Measurements from ENCODE around the gene USP10. TPM values are rescaled to one million over a fixed set of nuclear protein-coding genes. Genes with fewer than 3 reads are reported as not detected.

Gene USP10
- total RNA-seq, 4 donors from 2014 or later: 44.6 to 89.6 (median 55.9) TPM

DNA sequence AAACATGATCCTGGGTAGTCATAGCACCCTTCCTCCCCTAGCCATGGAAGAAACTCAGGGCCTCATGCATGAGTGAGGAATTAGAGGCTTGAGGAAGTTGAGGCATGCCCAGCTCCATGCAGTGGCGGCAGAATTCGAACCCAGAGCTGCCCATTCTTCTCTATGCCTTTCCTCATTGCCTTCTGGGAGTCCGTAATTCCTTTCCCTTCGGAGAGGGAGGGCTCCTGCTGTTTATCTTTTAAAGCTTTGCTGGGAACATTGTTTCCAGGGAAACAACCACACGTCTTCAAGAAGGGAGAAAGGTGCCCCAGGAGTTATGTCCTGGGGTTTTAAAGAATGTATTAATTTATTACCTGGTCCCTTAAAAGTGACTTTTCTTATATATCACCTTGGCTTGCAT lies 128.5 kb downstream of the USP10 start:
- DNase-seq (ENCODE audit: low spot score) (no peak), ATAC-seq (ENCODE audit: low FRiP score) (no peak)
- TF ChIP-seq, protein P1, sequence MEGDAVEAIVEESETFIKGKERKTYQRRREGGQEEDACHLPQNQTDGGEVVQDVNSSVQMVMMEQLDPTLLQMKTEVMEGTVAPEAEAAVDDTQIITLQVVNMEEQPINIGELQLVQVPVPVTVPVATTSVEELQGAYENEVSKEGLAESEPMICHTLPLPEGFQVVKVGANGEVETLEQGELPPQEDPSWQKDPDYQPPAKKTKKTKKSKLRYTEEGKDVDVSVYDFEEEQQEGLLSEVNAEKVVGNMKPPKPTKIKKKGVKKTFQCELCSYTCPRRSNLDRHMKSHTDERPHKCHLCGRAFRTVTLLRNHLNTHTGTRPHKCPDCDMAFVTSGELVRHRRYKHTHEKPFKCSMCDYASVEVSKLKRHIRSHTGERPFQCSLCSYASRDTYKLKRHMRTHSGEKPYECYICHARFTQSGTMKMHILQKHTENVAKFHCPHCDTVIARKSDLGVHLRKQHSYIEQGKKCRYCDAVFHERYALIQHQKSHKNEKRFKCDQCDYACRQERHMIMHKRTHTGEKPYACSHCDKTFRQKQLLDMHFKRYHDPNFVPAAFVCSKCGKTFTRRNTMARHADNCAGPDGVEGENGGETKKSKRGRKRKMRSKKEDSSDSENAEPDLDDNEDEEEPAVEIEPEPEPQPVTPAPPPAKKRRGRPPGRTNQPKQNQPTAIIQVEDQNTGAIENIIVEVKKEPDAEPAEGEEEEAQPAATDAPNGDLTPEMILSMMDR (IDR thresholded peaks at IDR 0.05): no peak

Other genes with a start within 250 kb of the USP10 start
- 1 to 10 TPM; 6.4 to 9.1 (median 8.4) TPM for gene MEAK7, start 195.3 kb upstream of the USP10 start, total RNA-seq
- gene COTL1, start 81.9 kb upstream of the USP10 start, total RNA-seq: 10 to 100 TPM; 55.3 to 95.1 (median 78.4) TPM
- 10 to 100 TPM; 60.0 to 72.2 (median 65.8) TPM for gene KLHL36, start 51.5 kb upstream of the USP10 start, total RNA-seq
- gene CRISPLD2, start 120.0 kb downstream of the USP10 start, total RNA-seq: 100 to 1,000 TPM in 3 of 4 donors, 10 to 100 TPM in 1; 99.9 to 450 (median 407) TPM

Measured in omental fat pad (tissue), 4 donors.